ENCODE results near the gene PREP. TPM values are rescaled to one million over a fixed set of nuclear protein-coding genes. Genes with fewer than 3 reads are reported as not detected.

Gene PREP
- total RNA-seq, 1 donor from 2014 or later = 39.6 TPM

DNA sequence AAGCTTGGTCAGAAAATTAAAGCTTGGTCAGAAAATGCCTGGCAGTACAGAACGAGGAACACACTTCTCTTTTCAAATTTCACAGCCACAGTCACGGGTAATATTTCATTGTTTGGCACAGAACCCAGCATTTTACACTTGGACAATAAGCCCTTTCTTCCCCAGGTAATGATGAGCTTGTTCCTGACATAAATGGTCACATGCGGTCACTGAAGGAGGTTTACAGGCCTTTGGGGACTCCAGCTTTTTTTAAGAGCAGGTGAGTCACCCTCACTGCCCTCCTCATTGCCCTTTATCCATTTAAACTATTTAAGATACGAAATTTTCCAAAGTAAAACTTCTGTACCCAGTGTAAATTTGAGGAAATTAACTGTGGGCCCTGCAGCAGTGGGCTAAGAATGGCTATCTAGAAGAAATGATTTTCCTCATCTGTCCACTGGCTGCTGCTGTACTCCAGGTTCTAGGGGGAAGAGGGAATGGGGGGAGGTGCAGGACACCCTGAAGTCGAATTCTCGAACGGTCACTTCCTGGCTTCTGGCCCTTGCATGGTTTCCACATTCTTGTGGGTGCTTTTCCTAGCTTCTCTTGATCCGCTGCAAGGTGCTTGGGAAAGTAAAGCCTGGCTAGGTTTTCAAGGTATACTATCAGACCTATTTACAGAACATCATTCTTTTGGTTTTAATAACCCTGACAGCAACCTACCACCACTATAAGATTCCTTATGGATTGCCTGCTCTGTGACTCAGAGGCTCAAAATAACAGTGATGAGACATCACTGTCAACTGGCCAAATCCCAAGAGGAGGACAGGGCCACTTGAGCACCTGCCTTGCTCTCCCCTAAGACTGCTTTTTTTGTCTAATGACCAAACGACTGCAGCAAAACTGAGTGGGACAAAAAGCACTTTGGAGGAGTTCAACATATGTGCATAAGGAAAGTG, 75.8 kb downstream of the PREP start:
- Mint-ChIP-seq H3K27me3 (ENCODE audit: unreplicated experiment) (peaks cover 1% of the 10 kb centered on the region), H3K4me3 (ENCODE audit: unreplicated experiment) (no peak overlapping the region), H3K4me1 (ENCODE audit: unreplicated experiment) (peaks cover 9% of the 10 kb centered on the region), H3K27ac (ENCODE audit: unreplicated experiment) (no peak overlapping the region), H3K9me3 (ENCODE audit: unreplicated experiment) (no peaks in the 10 kb centered on the region), H3K36me3 (ENCODE audit: low read depth, unreplicated experiment) (peaks cover 8% of the 10 kb centered on the region)
- TF ChIP-seq, protein P1, sequence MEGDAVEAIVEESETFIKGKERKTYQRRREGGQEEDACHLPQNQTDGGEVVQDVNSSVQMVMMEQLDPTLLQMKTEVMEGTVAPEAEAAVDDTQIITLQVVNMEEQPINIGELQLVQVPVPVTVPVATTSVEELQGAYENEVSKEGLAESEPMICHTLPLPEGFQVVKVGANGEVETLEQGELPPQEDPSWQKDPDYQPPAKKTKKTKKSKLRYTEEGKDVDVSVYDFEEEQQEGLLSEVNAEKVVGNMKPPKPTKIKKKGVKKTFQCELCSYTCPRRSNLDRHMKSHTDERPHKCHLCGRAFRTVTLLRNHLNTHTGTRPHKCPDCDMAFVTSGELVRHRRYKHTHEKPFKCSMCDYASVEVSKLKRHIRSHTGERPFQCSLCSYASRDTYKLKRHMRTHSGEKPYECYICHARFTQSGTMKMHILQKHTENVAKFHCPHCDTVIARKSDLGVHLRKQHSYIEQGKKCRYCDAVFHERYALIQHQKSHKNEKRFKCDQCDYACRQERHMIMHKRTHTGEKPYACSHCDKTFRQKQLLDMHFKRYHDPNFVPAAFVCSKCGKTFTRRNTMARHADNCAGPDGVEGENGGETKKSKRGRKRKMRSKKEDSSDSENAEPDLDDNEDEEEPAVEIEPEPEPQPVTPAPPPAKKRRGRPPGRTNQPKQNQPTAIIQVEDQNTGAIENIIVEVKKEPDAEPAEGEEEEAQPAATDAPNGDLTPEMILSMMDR (IDR thresholded peaks at IDR 0.05; ENCODE audit: unreplicated experiment) = no peak
- no peak for DNase-seq (ENCODE audit: low spot score)

DNA sequence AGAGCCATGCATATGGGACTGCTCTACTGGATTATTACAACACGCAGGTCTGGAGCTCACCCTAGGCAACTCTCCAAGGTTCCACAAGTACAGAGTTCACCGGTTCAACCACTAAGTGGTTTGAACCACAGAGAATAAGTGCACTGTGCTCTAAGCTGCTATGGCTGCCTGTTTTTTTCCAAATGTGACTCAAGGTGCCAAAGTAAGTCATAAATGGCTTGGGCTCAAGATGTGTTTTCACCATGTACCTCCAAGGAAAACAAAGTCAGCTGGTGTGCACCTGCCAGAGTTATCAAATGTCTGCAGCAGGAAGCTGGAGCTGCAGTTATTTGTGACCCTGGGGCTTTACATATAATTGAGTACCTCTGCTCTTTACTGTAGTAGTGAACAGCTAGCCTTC, 76.7 kb downstream of the PREP start:
- TF ChIP-seq, protein P1 (IDR thresholded peaks at IDR 0.05; ENCODE audit: unreplicated experiment) = no peak
- H3K4me1 Mint-ChIP-seq (ENCODE audit: unreplicated experiment) = peaks cover 9% of the 10 kb centered on the region
- H3K36me3 Mint-ChIP-seq (ENCODE audit: low read depth, unreplicated experiment) = peaks cover 8% of the 10 kb centered on the region
- H3K27ac Mint-ChIP-seq (ENCODE audit: unreplicated experiment) = no peak overlapping the region
- H3K27me3 Mint-ChIP-seq (ENCODE audit: unreplicated experiment) = peaks cover 1% of the 10 kb centered on the region
- H3K9me3 Mint-ChIP-seq (ENCODE audit: unreplicated experiment) = no peaks in the 10 kb centered on the region
- H3K4me3 Mint-ChIP-seq (ENCODE audit: unreplicated experiment) = no peak overlapping the region
- no peak for DNase-seq (ENCODE audit: low spot score)

DNA sequence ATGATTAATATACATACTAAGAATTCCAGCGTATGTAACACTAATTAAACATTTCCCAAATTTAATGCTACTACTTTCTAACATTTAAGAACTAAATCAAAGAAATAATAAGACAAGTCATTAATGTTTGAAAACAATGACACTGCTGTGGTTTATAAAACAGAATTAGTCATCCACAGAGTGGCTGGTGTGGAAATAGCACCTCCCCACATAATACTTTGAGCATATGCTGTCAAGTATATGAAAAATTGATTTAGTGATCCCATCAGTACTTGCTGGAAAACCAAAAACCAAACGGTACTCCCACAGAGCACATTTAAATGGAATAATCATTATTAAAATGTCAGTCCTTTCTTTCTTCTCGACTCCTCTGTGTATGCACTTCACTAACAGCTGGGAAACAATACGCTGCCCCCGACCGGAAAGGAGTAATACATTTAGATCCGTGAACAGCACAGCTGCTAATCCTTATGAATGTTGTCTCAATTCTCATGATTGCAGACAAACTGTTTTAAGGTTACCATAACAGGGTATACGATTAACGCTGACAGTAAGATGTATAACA, 78.4 kb downstream of the PREP start:
- no peak overlapping the region for H3K27ac Mint-ChIP-seq (ENCODE audit: unreplicated experiment)
- H3K36me3 Mint-ChIP-seq (ENCODE audit: low read depth, unreplicated experiment) = peaks cover 8% of the 10 kb centered on the region
- TF ChIP-seq, protein P1 (IDR thresholded peaks at IDR 0.05; ENCODE audit: unreplicated experiment) = no peak

DNA sequence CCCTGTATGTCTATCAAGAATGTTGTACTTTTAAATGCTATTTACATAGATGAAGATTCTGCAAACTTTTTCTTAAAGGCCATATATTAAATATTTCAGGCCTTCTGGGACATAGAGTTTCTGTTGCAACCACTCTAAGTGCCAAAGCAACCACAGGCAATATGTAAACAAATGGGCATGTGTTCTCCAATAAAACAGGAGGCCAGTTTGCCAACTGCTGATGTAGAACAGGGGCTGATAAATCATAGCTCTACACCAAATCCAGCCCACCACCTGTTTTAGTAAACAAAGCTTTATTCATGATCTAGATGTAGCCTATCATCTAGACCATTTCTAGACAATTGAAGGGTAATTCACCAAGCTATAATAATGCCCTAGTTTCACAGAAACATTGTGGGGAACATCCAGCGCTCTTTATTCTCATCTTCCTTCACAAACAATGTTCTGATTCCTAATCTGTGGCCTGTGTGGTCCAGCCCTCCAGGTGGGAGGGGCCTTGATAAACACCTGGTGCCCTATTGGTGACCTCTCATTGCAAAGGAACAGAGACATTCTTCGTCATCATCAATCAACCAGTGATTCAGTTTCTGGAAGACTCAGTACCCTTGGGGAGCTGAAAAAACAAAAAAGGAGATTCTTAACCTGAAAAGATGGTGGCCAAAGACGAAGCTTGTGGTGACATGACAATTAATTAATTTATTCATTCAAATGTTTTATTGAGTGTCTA, 80.2 kb downstream of the PREP start:
- H3K9me3 Mint-ChIP-seq (ENCODE audit: unreplicated experiment) = no peaks in the 10 kb centered on the region
- no peaks in the 10 kb centered on the region for H3K4me1 Mint-ChIP-seq (ENCODE audit: unreplicated experiment)
- no peak overlapping the region for H3K27ac Mint-ChIP-seq (ENCODE audit: unreplicated experiment)
- TF ChIP-seq, protein P1 (IDR thresholded peaks at IDR 0.05; ENCODE audit: unreplicated experiment) = no peak
- no peak for DNase-seq (ENCODE audit: low spot score)
- H3K27me3 Mint-ChIP-seq (ENCODE audit: unreplicated experiment) = peaks cover 3% of the 10 kb centered on the region
- peaks cover 4% of the 10 kb centered on the region for H3K36me3 Mint-ChIP-seq (ENCODE audit: low read depth, unreplicated experiment)
- H3K4me3 Mint-ChIP-seq (ENCODE audit: unreplicated experiment) = no peak overlapping the region

More for the DNA sequence above, 78.4 kb downstream of the PREP start:
- Mint-ChIP-seq H3K9me3 (ENCODE audit: unreplicated experiment) (no peaks in the 10 kb centered on the region), H3K4me1 (ENCODE audit: unreplicated experiment) (no peaks in the 10 kb centered on the region), H3K27me3 (ENCODE audit: unreplicated experiment) (peaks cover 1% of the 10 kb centered on the region), H3K4me3 (ENCODE audit: unreplicated experiment) (no peak overlapping the region)
- no peak for DNase-seq (ENCODE audit: low spot score)
